HG03354 (cell line): Measurements from ENCODE around the gene CFAP91.
A peak's percentile ranks its signal among the peaks of the same experiment; 100 is the strongest.
"Not testable (repeated sequence)": the region's sequence is repeated elsewhere in the genome, so short reads cannot be mapped to it uniquely, and the experiment has no call there.

ENCODE experiments used
- ATAC-seq: cut with Tn5 transposase; IDR thresholded peaks from one replicate; pipeline ENCODE4 v1.9.1; 2021; ENCODE audit warnings: mild to moderate bottlenecking; ENCODE audit not compliant: unreplicated experiment, poor library complexity, severe bottlenecking

CFAP91 gene

DNA sequence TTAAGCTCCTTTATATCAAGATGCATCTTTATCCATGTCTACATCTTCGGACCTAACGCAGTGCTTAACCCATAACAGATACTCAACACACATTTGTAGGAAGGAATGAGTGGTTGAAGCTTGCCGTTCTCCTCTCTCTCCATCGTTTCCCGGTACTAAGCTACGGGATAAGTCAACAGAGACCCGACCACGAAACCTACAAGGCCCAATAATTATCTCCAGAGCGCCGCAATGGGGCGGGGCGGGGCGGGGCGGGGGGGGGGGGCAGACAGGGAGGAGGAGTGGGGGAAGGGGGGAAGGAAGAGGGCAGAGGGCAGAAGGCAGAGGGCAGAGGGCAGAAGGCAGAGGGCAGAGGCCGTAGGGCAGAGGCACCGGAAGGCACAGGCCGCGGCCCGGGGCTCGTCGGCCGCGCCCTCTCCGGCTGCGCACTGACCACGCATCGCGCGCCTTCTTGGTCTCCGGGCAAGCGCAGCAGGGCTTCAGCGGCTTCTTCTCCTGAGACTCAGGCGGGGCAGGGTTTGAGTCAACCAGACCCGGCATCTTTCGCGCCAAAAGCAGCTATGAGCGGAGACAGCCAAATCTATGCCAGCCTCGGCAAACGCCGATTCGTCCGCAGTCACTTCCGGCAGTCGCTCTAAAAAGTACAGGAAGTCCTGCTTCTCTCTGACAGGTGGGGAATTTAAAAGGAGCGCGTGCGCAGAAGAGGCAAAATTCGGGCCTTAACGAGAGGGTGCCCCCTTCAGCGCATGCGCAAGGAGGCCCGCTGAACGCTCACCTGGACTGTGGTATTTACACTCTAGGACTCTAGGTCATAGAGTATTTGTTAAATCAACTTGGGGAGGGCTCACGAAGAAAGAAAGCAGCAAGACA lies 25.8 kb upstream of the CFAP91 start, which contains the start of gene COX17:
Gene COX17, minus strand, starts transcription at position 636 of the 870 bp plus-strand sequence. Its CDS starts 96 bp downstream, at position 540.
- ATAC-seq = peak; percentile 91

DNA sequence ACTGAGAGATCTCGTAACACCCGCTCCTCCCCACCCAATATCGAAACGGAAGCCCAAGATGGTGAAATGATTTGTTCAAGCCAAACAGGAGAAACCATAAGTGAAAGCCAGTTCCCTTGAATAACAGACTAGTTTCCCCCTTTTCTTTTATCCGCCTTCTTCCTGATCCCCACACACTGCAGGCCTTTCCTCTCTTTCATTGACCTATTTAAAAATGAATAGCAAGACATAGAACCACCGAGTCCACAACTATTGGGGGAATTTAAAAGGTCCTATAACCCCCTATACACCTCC lies 25.2 kb upstream of the CFAP91 start:
- ATAC-seq = no peak

DNA sequence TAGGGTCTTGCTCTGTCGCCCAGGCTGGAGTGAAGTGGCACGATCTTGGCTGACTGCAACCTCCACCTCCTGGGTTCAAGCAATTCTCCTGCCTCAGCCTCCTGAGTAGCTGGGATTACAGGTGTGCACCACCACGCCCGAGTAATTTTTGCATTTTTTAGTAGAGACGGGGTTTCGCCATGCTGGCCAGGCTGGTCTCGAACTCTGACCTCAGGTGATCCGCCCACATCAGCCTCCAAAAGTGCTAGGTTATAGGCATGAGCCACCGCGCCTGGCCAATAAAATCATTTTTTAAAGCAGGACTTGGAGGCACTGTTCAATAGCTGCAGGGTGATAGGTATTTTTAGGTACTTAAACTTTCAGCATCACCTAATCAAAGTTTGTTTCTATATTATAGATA lies 24.6 kb upstream of the CFAP91 start:
- ATAC-seq = not testable (repeated sequence)

DNA sequence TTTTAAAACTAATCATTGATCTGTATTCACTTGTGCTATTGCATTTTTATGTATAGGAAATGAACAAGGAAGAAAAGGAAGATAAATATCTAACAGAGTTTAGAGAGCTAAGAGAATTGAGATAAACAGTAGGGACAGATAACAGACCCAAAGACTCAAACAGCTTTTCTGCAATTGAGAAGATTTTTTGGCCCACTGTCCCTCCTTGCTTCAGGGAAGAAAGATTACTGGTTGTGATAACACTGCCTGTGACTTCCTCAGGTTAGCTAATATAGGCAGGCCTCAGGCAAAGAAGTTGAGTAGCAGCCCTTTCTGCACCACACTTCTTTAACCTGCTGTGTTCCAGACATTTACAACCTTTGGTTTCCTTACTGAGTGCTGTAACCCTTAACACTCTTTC lies 22.9 kb upstream of the CFAP91 start:
- no peak for ATAC-seq

DNA sequence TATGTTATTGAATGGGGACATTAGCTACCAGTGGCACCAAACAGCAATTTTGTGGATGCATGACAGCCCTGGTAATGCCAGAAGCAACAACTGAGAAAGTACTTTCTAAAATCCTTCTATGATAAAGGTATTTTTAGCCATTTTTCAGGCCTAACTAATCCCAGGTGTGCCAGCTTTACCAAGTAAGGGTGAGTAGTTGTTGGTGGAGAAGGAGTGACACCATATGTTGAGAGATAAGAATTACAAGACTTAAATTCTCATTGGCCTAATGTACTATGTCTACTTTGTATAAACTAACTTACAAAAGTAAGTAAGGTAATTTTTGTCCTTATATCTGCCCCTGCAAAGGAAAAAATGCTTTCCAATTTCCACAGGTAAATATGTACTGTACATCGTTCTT lies 21.5 kb upstream of the CFAP91 start:
- ATAC-seq = peak; percentile 25

DNA sequence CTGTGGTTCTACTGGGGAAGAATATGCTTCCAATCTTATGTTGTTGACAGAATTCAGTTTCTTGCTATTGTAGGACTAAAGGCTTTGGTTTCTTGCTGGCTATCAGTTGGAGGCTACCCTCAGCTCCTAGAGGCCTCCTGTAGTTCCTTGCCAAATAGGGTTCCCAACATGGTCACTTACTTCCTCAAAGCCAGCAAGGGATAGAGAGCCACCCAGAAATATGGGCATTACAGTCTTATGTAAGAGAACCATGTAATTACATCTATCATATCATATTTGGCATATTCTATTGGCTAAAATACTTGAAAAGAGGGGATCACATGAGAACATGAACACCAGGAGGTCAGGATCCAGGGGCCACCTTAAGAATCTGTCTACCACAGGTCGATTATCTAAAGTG lies 19.4 kb upstream of the CFAP91 start:
- no peak for ATAC-seq

DNA sequence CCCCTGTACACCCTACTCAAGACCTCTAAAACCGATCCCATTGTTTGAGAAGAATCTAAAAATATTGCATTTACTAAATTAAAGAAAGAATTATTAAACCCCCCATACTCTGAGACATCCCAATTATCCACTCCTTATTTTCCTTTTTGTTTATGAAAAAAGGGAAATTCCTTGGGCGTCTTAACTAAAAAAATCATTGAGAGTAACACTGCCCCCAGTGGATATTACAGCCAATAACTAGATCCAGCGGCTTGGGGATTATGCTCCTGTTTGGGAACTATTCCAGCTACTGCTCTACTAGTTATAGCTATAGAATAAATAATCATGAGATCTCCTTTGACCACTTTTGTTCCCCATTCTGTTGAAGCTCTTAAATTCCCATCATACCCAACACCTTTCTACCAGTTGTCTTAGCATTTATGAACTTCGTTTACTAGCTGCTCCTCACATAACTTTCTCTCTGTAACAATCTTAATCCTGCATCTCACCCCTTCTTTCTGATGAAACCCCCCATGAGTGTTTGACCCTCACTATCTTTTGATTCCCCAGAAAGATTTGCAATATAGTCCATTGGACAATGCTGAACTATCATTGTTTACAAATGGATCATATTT lies 12.7 kb upstream of the CFAP91 start:
- no peak for ATAC-seq

DNA sequence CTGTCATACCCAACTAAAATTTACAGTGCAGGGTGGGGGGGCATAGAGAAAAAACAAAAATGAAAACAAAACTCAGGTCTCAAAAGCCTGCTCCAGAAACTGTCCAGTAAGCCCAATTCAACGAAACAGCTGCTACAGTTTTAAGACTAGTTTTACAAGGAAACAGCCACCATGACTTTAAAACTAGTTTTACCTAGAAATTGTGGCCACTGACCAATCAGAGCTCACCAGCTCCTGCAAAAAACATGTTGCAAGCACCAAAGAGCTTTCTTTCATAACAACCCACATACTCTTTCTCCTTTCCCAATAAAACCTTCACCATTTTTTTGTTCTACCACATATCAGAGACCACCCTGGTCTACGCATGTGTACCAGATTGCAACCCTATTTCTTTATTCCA lies 7.3 kb upstream of the CFAP91 start:
- ATAC-seq = no peak

DNA sequence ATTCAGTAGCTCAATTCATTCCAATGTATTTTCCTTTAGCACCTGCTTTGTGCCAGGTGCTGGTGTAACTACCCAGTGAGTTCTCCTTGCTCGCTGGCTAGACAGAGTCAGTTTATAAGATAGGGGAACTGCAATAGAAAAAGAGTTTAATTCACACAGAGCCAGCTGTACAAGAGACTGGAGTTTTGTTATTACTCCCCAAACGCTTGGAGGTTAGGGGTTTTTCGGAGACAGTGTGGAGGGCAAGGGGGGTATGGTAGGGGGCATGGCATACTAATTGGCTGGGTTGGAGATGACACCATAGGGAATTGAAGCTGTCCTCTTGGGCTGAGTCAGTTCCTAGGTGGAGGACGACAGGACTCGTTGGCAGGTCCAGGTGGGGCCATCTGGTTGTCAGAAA lies 5.4 kb upstream of the CFAP91 start:
- peak; percentile 63 for ATAC-seq

DNA sequence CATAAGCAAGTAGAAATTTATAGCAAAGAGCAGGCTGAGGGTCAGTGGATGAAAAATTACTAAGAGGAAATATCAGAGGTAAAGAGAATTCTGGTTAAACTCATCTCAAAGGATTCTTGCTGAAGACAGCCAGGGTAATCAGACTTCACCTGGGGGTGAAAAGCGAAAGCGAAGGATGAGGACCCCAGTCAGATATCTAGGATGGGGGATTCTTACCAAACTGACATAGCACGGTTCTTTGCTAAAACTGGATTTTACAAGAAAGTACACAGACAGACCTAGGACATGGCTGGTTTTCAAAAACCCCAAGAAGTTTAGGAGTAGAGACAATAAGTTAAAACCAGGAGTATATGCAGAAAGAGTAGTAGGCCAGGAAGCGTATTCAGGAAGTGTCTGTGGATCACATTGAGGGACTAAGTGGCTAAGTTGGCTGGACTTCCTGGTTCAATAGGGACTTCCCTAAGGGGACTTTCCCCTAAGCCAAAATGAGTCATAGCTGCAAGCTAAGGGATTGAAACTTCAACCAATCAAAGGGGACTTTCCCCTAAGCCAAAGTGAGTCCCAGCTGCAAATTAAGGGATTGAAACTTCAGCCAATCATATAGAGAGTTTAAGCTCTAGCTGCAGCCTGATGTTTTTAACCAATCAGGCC lies 2.4 kb upstream of the CFAP91 start:
- ATAC-seq = peak; percentile 38

DNA sequence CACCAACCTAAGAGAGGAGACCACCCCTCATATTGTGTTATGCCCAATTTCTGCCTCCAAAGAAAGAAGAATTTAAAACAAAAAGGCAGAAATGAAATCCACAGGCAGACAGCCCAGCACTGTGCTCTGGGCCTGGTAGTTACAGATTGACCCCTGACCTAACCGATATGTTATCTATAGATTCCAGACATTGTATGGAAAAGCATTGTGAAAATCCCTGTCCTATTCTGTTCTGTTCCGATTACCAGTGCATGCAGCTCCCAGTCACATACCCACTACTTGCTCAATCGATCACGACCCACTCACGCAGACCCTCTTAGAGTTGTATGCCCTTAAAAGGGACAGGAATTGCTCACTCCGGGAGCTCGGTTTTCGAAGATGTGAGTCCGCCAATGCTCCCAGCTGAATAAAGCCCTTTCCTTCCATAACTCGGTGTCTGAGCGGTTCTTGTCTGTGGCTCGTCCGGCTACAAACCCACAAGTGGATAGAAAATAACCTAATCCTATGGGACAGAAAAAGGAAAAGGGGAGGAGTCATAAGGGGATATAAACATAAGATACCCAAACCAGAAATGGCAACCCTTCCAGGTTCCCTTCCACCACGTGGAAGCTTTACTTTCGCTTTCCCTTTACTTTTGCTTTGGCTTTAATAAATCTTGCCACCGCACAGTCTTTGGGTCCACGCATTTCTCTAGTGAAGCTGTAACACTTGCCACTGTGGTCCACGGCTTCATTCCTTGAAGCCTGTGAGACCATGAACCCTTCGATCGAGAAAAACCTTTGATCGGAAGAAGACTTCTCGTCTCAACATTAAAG lies 1.7 kb upstream of the CFAP91 start:
- ATAC-seq = peak; percentile 1

DNA sequence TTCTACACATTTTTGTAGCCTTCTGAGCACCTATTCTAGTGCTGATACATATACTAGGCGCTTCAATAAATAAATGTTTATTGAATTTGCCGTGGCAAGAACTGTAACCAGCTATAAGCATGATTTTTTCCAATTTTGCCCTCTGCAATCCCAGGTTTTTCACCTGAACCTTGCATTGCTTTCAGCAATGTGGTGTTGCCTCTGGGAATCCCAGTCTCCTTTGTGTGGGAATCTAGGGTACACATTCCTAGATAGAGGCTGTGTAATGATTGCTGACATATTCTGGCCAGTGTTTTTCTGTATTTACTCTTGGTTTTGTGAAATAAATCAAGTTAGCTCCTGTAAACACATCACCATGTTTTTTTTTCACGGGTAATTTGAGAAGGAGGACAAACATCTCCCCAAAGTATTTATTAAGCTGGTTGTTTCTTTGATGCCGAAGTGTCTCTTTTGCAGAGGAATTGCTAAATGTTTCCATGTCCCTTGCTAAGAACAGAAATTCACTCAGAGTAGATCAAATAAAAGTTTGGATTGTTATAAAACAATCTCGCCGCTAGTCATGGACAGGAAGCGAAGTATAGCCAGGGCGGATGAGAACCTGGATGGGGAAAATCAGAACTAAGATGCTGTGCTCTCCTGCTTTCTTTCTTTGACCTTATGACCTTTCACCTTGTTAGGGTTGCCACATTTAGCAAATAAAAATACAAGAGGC lies 1.2 kb downstream of the CFAP91 start:
- ATAC-seq = no peak

DNA sequence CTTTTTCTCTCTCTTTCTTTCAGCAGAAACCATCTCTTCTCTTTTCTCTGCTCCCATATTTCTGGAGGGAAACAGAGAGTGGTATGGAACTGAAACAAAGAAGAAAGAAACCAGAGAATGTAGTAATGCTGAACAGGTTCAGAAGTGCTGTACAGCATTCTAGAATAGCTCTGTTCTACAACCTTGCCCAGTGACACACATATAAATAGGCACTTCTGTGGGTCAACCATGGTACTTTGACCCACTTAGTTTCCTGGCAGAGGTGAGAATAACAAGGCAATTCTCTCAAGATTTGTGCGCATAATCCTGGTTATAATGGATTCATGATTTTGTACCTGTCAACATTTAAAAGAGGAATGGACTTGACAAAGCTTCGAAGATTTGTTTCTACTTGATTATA lies 12.3 kb downstream of the CFAP91 start:
- ATAC-seq = no peak

DNA sequence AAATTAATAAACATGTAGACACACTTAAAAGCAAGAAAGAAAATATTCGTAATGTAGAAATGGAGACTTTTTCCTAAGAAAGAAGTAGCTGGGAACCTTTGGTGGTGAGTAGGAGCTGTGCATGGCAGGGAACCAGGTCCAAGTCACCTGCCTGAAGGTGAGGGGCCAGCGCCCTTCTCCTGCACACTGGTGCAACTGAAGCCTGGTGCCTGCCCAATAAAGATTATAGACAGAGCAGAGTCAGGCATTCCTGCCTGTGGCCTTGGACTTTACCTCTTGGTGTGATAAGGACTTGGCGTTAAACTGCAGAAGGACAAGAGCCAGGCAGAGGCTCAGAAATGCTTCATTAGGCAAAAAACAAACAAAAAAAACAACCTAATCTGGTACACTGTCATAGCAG lies 14.2 kb downstream of the CFAP91 start:
- no peak for ATAC-seq

DNA sequence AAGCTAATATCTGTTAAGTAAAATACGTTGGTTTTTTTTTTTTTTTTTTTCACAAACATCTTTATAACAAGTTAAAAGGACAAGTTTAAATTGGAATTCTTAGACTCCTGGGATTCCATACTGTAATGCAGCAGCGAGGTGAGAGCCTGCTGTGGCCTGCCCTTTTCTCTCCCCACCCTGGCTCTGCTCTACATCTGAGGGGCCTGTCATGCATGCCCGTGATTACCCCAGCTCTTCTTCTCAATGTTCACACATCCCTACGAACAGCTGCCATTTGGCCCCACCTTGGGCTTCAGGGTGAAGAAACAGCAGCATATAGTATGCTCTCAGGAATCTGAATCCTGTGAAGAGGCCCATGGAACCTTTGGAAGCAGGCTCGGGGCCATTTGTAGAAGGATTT lies 14.7 kb downstream of the CFAP91 start:
- ATAC-seq = no peak

DNA sequence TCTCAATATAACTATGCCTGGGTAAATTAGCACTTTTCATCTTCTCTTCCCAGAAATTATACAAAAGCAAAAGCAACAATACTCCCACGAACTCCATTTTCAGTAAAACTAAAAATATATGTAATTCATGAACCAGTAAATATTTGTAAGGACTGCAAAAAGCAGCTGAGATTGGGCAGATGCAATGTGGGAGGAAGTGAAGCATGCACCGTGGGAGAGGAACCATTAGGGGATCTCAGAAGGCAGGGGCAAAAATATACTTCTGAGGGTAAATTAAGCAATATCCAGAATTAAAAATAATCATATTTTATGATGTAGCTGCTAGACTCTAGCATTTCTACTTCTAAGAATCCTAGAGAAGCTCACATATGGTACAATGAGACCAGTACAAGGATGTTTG lies 20.2 kb downstream of the CFAP91 start:
- ATAC-seq = no peak

DNA sequence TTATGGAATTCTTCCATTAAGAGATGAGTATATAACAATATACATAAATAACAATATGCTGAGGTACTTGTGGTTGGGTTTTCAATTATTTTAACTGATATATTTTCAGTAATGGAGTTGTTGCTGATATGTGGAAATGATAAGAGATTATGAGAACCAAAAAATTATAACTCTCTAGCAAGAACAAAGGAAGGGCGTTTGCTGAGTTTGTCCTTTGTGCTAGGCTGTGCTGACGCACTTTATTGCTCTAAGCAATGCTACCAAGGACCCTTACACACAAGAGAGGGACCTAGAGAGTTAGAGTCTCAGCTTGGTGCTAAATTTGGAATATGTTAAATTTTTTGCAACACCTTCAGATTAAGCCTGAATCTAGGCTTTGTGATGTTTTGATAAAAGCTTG lies 24.1 kb downstream of the CFAP91 start:
- ATAC-seq = no peak

DNA sequence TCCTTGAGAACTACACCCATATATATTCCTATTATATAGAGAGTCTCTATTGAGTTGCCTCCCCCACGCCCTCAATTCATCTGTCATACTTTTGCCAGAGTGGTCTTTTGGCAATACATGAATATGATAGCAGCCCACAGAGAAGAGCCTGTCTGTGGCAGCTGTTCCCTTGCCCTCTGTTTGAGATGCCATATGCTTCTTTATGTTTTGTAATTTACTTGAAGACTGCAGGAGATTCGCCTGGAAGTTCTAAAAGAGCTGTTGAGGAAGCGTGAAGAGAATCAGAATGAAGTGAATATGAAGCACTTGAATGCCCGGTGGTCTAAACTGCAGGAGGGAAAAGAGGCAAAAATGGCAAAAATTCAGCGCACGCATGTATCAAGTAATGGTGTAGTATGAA lies 27.2 kb downstream of the CFAP91 start:
- ATAC-seq = no peak

DNA sequence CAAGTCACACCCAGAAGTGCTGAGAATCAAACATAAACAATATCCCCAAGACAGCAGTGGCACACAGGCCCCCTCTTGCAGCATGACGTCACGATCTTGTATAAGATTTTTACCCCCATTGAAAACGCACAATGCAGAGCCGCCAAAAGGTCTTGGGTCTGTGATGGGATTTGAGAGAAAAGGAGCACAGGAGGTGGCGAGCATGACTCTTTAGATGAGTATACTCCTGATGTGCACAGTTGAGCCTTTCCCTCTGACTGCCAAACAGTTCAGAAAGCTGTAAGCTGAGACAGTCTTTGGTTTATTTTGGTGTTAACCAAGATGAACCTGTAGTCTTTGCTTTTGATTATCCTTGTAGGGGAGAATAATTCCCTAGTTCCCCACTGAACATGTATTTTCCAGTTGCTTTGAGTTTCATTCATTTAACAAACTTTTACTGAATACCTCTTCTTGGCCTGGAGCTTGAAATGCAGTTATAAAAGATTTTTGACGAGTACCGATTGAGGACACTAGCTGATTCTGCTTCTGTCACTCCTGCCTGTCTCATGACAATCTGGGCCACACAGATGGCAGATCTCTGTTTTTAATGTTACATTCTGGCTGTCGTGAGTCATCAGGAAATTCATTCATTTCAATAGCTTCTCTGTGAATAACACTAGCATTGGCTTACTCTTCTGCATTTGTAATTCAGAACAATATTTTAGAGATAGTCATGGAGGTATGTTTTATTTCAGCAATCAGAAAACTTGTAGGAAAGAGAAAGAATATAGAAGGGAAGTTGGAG lies 28.9 kb downstream of the CFAP91 start:
- no peak for ATAC-seq
